Activated CD8-positive, alpha-beta T cell treated with anti-CD3 and anti-CD28 coated beads, Interleukin-2, amount 10 ng/mL, durations not matched to agents 7 days and 5 days (primary cell): ENCODE results near the gene ULBP3. TPM values are rescaled to one million over a fixed set of nuclear protein-coding genes. Genes with fewer than 3 reads are reported as not detected.

Experiments used
- ATAC-seq: fragments of 150-1000 bp; cut with Tn5 transposase; one replicate; pipeline ENCODE4 v1.10.0; 2021; ENCODE audit warnings: moderate library complexity
- CTCF ChIA-PET: fragments of 350-600 bp; sonication (Branson Sonifier 250); formaldehyde crosslinking; loops from one replicate; lab custom pipeline; 2021; ENCODE audit warnings: antibody characterized with exemption; lab: Charles Lee
- POLR2A ChIA-PET: fragments of 350-600 bp; sonication (Branson Sonifier 250); formaldehyde crosslinking; loops from one replicate; lab custom pipeline; 2021; ENCODE audit warnings: antibody characterized with exemption; lab: Charles Lee
- DNase-seq: peaks from one replicate; pipeline ENCODE4 v3.0.0-alpha.2; 2020
- H3K27ac Mint-ChIP-seq: one replicate; pipeline ENCODE4 v1.8.0; 2021; ENCODE audit warnings: mild to moderate bottlenecking, mixed read lengths
- H3K27me3 Mint-ChIP-seq: one replicate; pipeline ENCODE4 v1.8.0; 2021; ENCODE audit warnings: low read depth, mixed read lengths
- H3K36me3 Mint-ChIP-seq: one replicate; pipeline ENCODE4 v1.8.0; 2021; ENCODE audit warnings: low read depth, mixed read lengths
- H3K4me1 Mint-ChIP-seq: one replicate; pipeline ENCODE4 v1.8.0; 2021; ENCODE audit warnings: low read depth, mixed read lengths
- H3K4me3 Mint-ChIP-seq: one replicate; pipeline ENCODE4 v1.8.0; 2021; ENCODE audit warnings: mild to moderate bottlenecking, mixed read lengths
- H3K9me3 Mint-ChIP-seq: one replicate; pipeline ENCODE4 v1.8.0; 2022; ENCODE audit warnings: mixed read lengths; ENCODE audit not compliant: insufficient read depth
- total RNA-seq, 2 experiments: library from RNA; stranded (reverse); gene quantifications; one replicate each; pipeline ENCODE4 v1.2.3, GENCODE V29; 2021

The ULBP3 gene
- total RNA-seq, 2 experiments from 2014 or later, result 1.8 to 2.9 TPM

DNA sequence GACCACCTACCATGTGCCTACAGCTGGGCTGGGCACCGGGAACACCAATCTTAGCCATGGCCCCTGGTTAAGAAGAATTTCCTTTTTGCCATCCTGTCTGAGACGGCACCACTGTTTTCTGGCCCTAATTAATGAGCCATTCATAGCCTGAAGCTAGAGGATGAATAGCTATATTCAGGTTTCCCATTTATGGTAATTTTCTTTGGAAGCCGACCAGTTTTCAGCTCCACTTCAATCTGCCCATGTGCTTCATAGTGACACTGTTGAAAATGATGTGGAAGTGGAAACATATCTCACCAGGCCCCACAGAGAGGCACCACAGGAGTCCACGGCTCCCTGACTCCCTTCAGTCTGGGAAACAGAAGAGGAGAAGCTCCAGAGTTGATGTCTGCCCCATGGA, 22.6 kb upstream of the ULBP3 start:
- ChIA-PET CTCF (interaction anchor here (1.0 to 1.9 kb wide), 2 partner anchors 11 to 15 kb away, joined by 3 to 12 read pairs; no protein-coding TSS in a partner anchor), POLR2A (no interaction called here)
- Mint-ChIP-seq H3K4me1 (peaks cover 2% of the 10 kb centered on the region), H3K27me3 (peaks cover 18% of the 10 kb centered on the region), H3K9me3 (no peaks in the 10 kb centered on the region), H3K4me3 (no peak overlapping the region), H3K36me3 (no peaks in the 10 kb centered on the region), H3K27ac (no peak overlapping the region)
- DNase-seq (no peak), ATAC-seq (no peak)

DNA sequence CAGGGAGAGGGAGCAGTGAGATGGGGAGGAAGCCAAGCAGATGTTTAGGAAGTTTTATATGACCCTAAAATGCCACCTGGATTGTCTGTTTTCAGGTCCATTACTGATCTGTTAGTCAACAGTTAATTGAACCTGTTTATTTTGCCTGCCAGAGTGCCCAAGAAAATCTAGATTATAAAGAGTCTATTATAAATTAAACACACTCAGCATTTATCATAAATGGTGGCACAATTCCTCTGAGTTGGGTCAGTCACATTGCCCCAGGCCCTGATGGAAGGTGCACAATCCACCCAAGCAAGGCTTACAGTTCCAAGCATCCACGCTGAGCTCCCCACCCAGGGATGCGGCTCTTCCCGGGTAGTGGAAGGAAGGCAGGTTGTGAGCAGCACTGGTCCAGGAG, 21.4 kb upstream of the ULBP3 start:
- no peaks in the 10 kb centered on the region for H3K36me3 Mint-ChIP-seq
- no peaks in the 10 kb centered on the region for H3K9me3 Mint-ChIP-seq
- peaks cover 2% of the 10 kb centered on the region for H3K4me1 Mint-ChIP-seq
- CTCF ChIA-PET, result no interaction called here
- peaks cover 16% of the 10 kb centered on the region for H3K27me3 Mint-ChIP-seq
- H3K27ac Mint-ChIP-seq, result no peak overlapping the region
- POLR2A ChIA-PET, result no interaction called here
- DNase-seq (no peak), ATAC-seq (no peak)
- H3K4me3 Mint-ChIP-seq, result no peak overlapping the region

DNA sequence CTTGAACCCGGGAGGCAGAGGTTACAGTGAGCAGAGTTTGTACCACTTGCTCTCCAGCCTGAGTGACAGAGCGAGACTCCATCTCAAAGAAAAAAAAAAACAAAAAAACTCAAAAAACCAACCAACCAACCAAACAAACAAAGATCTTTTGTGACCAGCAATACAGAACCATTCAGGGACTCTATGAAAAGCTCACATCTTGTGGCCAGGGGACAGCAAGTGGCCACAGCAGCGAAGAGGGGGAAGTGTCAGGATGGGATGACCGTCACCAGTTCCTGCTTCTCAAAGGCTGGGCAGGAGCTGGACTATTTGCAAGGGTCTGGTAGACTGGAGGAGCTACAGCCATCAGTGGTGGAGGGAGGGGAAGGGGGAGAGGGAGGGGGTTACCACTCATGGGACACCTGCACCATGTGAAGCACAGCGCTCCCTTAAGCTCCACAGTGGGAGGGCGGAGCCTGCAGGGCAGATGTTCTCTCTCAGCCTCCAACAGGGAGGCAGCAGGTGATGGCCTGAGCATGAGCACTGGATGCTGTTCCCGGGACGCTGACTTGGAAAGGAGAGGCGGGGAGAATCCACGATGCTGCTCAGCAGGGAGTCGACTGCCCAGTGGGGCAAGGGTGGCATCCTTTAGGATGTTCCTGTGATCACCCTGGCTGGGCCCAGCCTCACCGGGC, 19.7 kb upstream of the ULBP3 start:
- DNase-seq, result no peak

DNA sequence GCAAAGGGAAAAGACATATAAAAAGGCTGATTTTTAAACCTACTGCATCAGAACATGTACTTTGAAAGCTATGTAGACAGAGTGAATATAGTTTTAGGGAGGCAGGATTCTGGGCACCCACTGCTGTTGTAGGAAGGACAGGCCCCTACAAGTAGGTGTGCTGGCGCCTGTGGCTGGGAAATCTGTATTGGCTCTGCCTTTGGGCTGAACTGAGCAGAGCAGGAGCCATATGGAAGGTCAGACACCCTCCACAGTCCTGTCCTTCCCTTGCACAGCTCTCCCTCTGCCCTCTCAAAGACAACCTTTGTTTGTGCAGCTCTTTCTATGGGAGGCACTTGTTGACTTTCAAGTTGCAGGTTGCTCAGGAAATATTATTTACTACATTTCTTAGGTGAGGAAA, 18.4 kb upstream of the ULBP3 start:
- POLR2A ChIA-PET, result no interaction called here
- H3K9me3 Mint-ChIP-seq, result no peaks in the 10 kb centered on the region

More for the DNA sequence above, 19.7 kb upstream of the ULBP3 start:
- no peaks in the 10 kb centered on the region for H3K9me3 Mint-ChIP-seq
- ChIA-PET CTCF (interaction anchor here (0.8 to 2.8 kb wide), 2 partner anchors 9 to 18 kb away, joined by 4 to 10 read pairs; no protein-coding TSS in a partner anchor), POLR2A (no interaction called here)
- ATAC-seq, result no peak
- no peak overlapping the region for H3K4me3 Mint-ChIP-seq
- H3K27ac Mint-ChIP-seq, result no peak overlapping the region
- H3K36me3 Mint-ChIP-seq, result no peaks in the 10 kb centered on the region
- H3K4me1 Mint-ChIP-seq, result no peaks in the 10 kb centered on the region
- H3K27me3 Mint-ChIP-seq, result peaks cover 15% of the 10 kb centered on the region

DNA sequence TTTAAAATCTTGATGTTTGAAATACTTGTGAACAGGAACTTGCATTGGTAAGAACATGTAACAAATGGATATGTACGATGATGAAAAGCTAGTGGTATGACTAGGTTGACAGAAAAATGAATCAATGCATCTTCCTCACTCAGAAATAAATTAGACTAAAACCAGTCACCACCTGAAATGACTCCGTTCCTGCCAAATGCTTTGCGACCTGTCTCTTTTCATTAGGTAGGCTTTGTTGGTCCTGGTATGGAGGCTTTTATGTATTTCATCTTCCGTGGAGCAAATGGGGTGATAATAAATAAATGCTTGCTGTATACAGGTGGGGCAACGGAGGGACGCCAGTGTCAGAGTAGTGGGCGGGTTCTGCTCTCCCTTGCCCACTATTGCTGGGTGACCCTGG, 17.1 kb upstream of the ULBP3 start:
- peaks cover 15% of the 10 kb centered on the region for H3K27me3 Mint-ChIP-seq
- POLR2A ChIA-PET, result no interaction called here
- CTCF ChIA-PET, result interaction anchor here (2.8 kb wide), 1 partner anchor 15 kb away, joined by 10 read pairs; no protein-coding TSS in a partner anchor

More for the DNA sequence above, 18.4 kb upstream of the ULBP3 start:
- CTCF ChIA-PET, result interaction anchor here (2.8 kb wide), 1 partner anchor 16 kb away, joined by 10 read pairs; no protein-coding TSS in a partner anchor
- DNase-seq (no peak), ATAC-seq (no peak)
- no peak overlapping the region for H3K4me3 Mint-ChIP-seq
- H3K27me3 Mint-ChIP-seq, result peaks cover 15% of the 10 kb centered on the region
- no peaks in the 10 kb centered on the region for H3K4me1 Mint-ChIP-seq
- H3K27ac Mint-ChIP-seq, result no peak overlapping the region
- H3K36me3 Mint-ChIP-seq, result no peaks in the 10 kb centered on the region

DNA sequence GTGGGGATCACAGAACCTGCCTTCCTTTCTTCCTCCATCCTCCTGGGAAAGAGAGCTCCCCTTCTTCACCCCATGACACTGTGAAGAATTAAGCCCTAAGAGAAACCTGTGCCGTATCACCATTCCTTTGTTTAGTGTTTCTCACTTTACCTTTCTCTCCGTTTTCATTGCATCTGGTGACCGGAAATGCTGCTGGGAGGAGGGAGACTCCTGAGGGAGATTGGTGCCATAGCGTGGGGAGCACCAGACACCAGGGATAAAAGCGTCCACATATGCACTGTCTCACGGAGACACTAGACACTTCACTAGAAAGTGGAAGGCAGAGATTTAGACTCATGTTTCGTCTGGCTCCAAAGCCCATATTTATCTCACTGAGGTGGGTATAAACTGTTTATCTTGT, 15.5 kb upstream of the ULBP3 start:
- ChIA-PET CTCF (interaction anchor here (1.4 kb wide), 1 partner anchor 731 kb away, joined by 3 read pairs; no protein-coding TSS in a partner anchor), POLR2A (no interaction called here)
- peaks cover 14% of the 10 kb centered on the region for H3K4me1 Mint-ChIP-seq
- H3K9me3 Mint-ChIP-seq, result no peaks in the 10 kb centered on the region
- no peak overlapping the region for H3K27ac Mint-ChIP-seq
- no peaks in the 10 kb centered on the region for H3K36me3 Mint-ChIP-seq
- H3K27me3 Mint-ChIP-seq, result peaks cover 11% of the 10 kb centered on the region
- H3K4me3 Mint-ChIP-seq, result no peak overlapping the region
- DNase-seq (no peak), ATAC-seq (no peak)

More for the DNA sequence above, 17.1 kb upstream of the ULBP3 start:
- Mint-ChIP-seq H3K9me3 (no peaks in the 10 kb centered on the region), H3K27ac (no peak overlapping the region), H3K36me3 (no peaks in the 10 kb centered on the region), H3K4me1 (no peaks in the 10 kb centered on the region), H3K4me3 (no peak overlapping the region)
- ATAC-seq (no peak), DNase-seq (no peak)

DNA sequence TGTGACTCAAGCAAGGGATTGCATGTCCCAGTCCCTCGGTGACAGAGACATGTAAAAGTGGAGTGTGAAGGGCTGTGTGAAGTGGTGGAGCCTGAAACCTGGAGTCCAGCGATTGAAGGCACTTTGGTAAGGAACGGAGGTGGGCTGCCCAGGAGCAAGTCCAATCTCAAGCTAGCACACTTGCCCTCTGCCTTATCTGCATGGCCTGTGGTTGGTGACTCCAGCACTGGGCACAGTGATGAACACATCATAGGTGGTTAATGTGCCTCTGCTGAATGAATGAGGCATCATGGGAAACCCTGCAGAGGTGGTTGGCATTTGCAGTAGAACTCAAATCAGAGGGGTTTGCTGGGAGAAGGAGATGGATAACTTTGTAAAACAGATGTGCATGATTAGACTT, 14.9 kb upstream of the ULBP3 start:
- no peak for DNase-seq
- Mint-ChIP-seq H3K4me1 (peaks cover 19% of the 10 kb centered on the region), H3K27me3 (peaks cover 12% of the 10 kb centered on the region), H3K27ac (no peak overlapping the region), H3K36me3 (no peaks in the 10 kb centered on the region), H3K9me3 (no peaks in the 10 kb centered on the region), H3K4me3 (no peak overlapping the region)
- no peak for ATAC-seq
- ChIA-PET CTCF (interaction anchor here (1.4 kb wide), 1 partner anchor 732 kb away, joined by 3 read pairs; no protein-coding TSS in a partner anchor), POLR2A (no interaction called here)

DNA sequence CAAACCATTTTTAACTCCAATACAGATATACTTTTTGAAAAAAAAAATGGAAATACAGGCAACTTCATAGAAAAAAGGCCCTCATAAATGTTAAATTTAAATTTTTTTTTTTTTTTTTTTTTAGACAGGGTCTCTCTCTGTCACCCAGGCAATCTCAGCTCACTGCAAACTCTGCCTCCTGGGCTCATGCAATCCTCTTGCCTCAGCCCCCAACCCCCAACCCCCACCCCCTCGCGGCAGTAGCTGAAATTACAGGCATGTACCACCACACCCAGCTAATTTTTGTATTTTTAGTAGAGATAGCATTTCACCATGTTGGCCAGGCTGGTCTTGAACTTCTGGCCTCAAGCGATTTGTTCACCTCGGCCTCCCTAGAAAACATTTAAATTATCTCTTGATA, 12.8 kb upstream of the ULBP3 start:
- no peak for DNase-seq
- no peaks in the 10 kb centered on the region for H3K9me3 Mint-ChIP-seq
- POLR2A ChIA-PET, result no interaction called here
- H3K27ac Mint-ChIP-seq, result no peak overlapping the region
- H3K4me3 Mint-ChIP-seq, result no peak overlapping the region
- CTCF ChIA-PET, result interaction anchor here (1.7 to 5.2 kb wide), 4 partner anchors 12 to 313 kb away, joined by 5 to 58 read pairs (median 28); partner anchors contain the start of gene ULBP3
- no peak for ATAC-seq
- peaks cover 27% of the 10 kb centered on the region for H3K4me1 Mint-ChIP-seq
- no peaks in the 10 kb centered on the region for H3K36me3 Mint-ChIP-seq
- H3K27me3 Mint-ChIP-seq, result peaks cover 16% of the 10 kb centered on the region

DNA sequence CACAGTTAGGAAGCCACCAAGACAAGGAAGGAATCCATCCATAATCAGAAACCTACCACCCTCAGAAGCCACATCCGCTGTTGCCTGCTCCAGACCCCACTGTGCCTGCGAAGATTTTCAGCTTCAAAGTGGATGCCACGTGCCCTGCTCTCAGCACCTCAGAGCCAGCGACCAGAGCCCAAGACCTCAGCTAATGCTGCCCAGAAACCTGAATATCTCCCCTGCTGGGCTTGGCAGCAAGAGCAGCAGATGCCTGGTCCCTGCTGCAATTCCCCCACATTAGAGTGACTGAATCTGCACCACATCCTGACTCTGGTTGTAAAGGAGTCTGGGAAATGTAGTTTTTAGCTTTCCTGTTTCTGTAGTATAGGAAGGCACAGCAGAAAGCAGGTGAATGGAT, 10.7 kb upstream of the ULBP3 start:
- Mint-ChIP-seq H3K9me3 (no peaks in the 10 kb centered on the region), H3K4me3 (no peak overlapping the region), H3K27me3 (peaks cover 20% of the 10 kb centered on the region), H3K4me1 (peaks cover 38% of the 10 kb centered on the region), H3K36me3 (no peaks in the 10 kb centered on the region), H3K27ac (peak overlapping the region; percentile 31)
- ATAC-seq (peak; percentile 64), DNase-seq (peak; percentile 63)
- CTCF ChIA-PET, result interaction anchor here (0.6 to 5.2 kb wide), 13 partner anchors 9 to 738 kb away, joined by 3 to 58 read pairs (median 6); partner anchors contain the start of gene ULBP3
- POLR2A ChIA-PET, result no interaction called here

DNA sequence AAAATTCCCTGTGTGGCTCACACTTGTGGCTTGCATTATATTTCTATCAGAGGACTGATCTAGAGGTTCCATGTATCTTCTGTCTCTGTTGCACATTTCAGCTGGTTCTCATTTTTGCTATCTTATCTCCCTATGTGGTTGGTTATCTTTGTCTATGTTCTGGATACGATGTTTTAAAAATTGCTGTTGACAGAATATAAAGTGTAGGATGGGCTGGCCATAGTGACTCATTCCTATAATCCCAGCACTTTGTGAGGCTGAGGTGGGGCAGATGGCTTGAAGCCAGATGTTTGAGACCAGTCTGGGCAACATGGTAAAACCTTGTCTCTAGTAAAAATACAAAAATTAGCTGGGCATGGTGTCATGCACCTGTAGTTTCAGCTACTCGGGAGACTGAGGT, 9.9 kb upstream of the ULBP3 start:
- POLR2A ChIA-PET, result no interaction called here
- Mint-ChIP-seq H3K4me3 (no peak overlapping the region), H3K4me1 (peaks cover 38% of the 10 kb centered on the region), H3K27me3 (peaks cover 25% of the 10 kb centered on the region), H3K36me3 (no peaks in the 10 kb centered on the region), H3K27ac (no peak overlapping the region), H3K9me3 (no peaks in the 10 kb centered on the region)
- DNase-seq (no peak), ATAC-seq (no peak)
- CTCF ChIA-PET, result interaction anchor here (1.1 to 5.2 kb wide), 6 partner anchors 9 to 316 kb away, joined by 3 to 58 read pairs (median 8); partner anchors contain the start of gene ULBP3

DNA sequence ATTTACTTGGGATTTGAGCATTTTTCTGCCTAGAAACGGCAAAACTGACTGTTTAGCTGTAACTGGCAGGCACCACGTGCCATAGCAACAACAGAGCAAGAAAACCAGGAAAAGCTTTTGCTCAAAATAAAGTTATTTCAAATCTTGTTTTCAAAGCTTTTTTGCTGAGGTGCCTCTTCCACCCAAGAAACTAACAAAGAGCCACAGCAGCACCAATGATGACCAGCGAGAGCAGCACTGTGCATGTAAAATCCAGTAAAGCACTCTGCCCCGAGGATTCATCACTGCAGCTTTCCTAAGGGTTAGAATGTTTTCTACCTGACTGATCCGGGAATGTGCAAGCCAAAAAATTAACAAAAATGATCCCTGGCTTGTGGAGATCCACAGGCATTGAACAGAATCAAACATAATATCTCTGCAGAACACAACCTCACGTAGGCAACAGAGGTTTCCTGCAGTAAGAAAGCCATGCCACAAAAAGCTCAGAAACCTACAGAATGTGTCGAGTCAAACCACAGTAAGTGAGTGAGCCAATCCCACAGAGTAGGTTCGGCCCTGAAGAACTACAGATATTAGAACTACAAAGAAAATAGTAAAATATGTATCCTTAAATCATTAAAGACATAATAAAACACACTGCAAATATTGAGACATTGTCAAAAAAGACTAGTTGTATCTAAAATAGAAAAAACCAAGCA, 7.4 kb upstream of the ULBP3 start:
- peaks cover 31% of the 10 kb centered on the region for H3K27me3 Mint-ChIP-seq
- DNase-seq (peak; percentile 37), ATAC-seq (peak; percentile 62)
- ChIA-PET POLR2A (no interaction called here), CTCF (interaction anchor here (0.7 to 1.4 kb wide), 6 partner anchors 16 to 567 kb away, joined by 3 to 4 read pairs (median 3); no protein-coding TSS in a partner anchor)
- H3K9me3 Mint-ChIP-seq, result no peaks in the 10 kb centered on the region
- no peaks in the 10 kb centered on the region for H3K36me3 Mint-ChIP-seq
- H3K4me3 Mint-ChIP-seq, result no peak overlapping the region
- H3K4me1 Mint-ChIP-seq, result peaks cover 44% of the 10 kb centered on the region
- H3K27ac Mint-ChIP-seq, result no peak overlapping the region
